ENCODE data around the gene SCNM1. TPM values are rescaled to one million over a fixed set of nuclear protein-coding genes. Genes with fewer than 3 reads are reported as not detected.

SCNM1 gene
- total and polyA plus RNA-seq, 11 donors = 11.5 to 44.4 (median 18.4) TPM

DNA sequence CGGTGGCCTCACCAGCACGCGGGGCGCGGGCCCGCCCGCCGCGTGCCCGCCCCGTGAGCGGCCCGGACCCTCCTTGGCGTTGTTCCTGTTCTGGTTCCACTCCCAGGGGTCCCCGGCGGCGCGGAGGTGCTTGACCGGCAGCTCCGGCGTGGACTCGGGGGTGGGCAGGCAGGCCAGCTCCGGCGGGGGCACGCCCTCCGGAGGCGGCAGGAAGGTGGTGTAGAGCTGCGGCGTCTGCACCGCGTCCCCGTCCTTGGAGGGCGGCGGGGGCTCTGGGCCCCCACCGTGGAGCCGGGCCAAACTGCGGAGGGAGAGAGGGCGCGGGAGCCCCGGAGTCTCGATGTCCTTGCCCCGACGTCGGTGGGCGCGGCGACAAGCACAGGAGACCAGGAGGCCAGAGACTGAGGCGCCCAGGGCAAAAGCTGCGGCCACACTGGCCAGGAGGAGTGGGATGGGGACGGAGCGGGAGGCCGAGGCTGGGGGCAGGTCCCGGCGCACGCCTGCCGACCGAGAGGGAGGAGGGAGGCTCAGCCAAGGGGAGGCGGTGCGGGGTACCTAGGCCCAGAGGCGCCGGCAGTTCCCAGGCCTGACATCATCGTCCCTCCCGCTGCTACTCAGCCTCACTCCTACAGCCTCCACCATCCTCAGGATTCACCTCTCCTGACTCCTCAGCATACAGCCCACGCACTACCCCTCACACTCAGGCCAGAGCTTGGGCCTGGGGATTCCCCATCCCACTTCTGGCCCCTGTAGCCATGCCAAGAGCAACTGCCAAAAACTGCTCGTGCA, 32.7 kb upstream of the SCNM1 start:
- 74 to 81% (median 78%) methylated on average over 24 to 65 of the region's 65 CpGs for WGBS, 4 donors
- no peak for DNase-seq
- peak in 1 of 4 donors; percentile 3 for ATAC-seq
- intact Hi-C loops (cut with DNase I) = no loop called here
- Histone ChIP-seq H3K9me3 (no peaks in the 10 kb centered on the region), H3K4me1 (peaks cover 0 to 27% (median 3%) of the 10 kb centered on the region in 12 donors), H3K4me3 (no peak overlapping the region), H3K27ac (no peak overlapping the region), H3K27me3 (no peaks in the 10 kb centered on the region), H3K36me3 (peaks cover 2 to 56% (median 46%) of the 10 kb centered on the region in 9 donors)
- TF ChIP-seq POLR2A (IDR thresholded peaks at IDR 0.05) = no peak

DNA sequence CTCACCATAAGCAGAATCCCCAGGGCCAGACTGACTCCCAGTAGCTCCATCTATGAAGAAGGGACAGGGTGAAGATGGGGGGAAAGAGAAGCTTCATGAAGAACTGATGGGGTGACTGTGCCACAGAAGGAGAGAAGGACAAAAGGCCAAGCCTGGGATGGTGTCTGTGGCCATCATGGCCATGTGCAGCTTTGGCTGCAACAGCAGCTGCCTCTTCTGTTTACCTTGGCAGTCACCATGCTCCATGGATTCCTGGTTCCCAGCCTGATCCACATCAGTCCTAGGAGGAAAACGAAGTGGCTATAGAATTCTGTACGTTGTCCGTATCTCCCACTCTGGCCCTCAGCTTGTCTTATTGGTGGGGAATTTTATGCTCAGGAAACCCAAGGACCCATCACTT, 31.5 kb upstream of the SCNM1 start:
- Histone ChIP-seq H3K27me3 (no peaks in the 10 kb centered on the region), H3K9me3 (no peaks in the 10 kb centered on the region), H3K36me3 (peaks cover 2 to 68% (median 57%) of the 10 kb centered on the region in 9 donors), H3K4me3 (no peak overlapping the region), H3K27ac (no peak overlapping the region), H3K4me1 (peaks cover 0 to 23% (median 3%) of the 10 kb centered on the region in 12 donors)
- no peak for DNase-seq
- no peak for ATAC-seq
- no peak for TF ChIP-seq POLR2A (IDR thresholded peaks at IDR 0.05)
- TF ChIP-seq, protein P1, sequence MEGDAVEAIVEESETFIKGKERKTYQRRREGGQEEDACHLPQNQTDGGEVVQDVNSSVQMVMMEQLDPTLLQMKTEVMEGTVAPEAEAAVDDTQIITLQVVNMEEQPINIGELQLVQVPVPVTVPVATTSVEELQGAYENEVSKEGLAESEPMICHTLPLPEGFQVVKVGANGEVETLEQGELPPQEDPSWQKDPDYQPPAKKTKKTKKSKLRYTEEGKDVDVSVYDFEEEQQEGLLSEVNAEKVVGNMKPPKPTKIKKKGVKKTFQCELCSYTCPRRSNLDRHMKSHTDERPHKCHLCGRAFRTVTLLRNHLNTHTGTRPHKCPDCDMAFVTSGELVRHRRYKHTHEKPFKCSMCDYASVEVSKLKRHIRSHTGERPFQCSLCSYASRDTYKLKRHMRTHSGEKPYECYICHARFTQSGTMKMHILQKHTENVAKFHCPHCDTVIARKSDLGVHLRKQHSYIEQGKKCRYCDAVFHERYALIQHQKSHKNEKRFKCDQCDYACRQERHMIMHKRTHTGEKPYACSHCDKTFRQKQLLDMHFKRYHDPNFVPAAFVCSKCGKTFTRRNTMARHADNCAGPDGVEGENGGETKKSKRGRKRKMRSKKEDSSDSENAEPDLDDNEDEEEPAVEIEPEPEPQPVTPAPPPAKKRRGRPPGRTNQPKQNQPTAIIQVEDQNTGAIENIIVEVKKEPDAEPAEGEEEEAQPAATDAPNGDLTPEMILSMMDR (IDR thresholded peaks at IDR 0.05) = no peak
- intact Hi-C loops (cut with DNase I) = no loop called here
- WGBS, 4 donors = 60 to 75% (median 71%) methylated on average over 3 of the region's 3 CpGs

DNA sequence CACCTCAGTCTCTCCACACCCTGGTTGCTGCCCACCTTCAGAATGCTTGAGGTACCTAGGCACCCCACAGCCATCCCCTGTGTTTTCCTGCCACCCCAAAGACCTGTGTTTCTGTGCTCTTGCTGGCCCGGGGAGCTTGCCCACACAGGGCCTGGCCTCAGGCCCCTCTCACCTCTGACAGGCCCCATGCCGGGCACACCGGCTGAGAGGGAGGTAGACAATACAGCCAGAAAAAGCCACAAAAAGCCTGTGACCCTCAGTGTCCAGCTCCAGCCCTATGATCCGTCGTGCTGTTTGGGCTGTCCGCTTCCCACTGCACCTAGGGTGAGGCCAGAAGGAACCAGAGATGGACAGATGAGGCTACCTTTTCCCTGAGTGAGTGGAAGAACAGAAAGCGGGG, 31.0 kb upstream of the SCNM1 start:
- TF ChIP-seq, protein P1 (IDR thresholded peaks at IDR 0.05) = no peak
- no peak for TF ChIP-seq POLR2A (IDR thresholded peaks at IDR 0.05)
- Histone ChIP-seq H3K27ac (no peak overlapping the region), H3K4me3 (no peak overlapping the region), H3K36me3 (peaks cover 2 to 74% (median 63%) of the 10 kb centered on the region in 9 donors), H3K27me3 (no peaks in the 10 kb centered on the region), H3K4me1 (peaks cover 0 to 23% (median 3%) of the 10 kb centered on the region in 12 donors), H3K9me3 (no peaks in the 10 kb centered on the region)
- intact Hi-C loops (cut with DNase I) = no loop called here
- no peak for ATAC-seq
- no peak for DNase-seq
- 93 to 96% (median 93%) methylated on average over 7 of the region's 7 CpGs for WGBS, 4 donors

DNA sequence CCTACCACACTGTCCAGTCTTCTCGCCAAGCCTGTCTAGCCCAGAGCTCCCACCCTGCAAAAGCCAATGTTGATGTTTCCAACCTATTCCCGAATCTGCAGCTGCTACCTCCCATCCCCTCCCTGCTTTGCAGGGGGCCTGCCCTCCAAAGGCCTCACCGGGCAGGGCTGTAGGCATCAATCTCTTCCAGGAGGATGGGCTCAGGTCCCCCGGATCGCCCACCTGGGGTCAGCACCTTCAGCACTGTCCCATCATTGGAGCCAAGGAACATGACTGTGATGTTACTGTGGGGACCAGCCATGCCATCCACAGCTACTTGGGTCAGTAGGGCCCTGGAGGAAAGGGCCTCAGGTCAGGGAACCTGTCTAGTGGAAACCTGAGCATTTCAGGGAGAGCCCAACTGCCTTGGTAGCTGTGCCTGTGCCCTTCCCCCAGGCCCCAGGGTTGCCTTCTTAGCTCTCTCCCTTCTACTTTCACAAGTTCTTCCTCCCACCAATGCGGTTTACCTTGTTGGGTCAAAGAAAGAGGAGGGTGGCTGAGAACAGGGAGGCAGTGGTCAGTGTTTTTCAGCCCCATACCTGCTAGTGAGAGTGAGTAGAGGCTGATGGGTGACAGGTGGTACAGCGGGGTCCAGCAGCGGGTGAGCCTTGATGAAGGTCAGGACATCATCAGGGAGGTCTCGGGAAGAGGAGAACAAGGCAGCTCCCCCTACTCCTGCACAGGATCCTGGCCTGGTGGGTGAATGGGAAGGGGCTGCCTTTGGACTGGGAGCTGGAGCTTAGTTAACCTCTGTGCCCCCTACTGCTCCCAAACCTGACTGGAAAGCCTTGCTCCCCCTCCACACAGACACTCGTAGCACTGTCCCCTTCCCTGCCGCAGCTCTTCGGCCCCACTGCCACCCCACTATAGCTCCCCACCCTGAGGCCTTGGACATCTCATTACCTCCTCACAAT, 30.2 kb upstream of the SCNM1 start:
- ATAC-seq = no peak
- 85 to 92% (median 89%) methylated on average over 11 to 12 of the region's 12 CpGs for WGBS, 4 donors

More for the DNA sequence above, 30.2 kb upstream of the SCNM1 start:
- no peak for DNase-seq
- peaks cover 0 to 20% (median 1%) of the 10 kb centered on the region in 12 donors for H3K4me1 ChIP-seq
- no peak overlapping the region for H3K4me3 ChIP-seq
- peaks cover 2 to 80% (median 64%) of the 10 kb centered on the region in 9 donors for H3K36me3 ChIP-seq
- no peak for TF ChIP-seq POLR2A (IDR thresholded peaks at IDR 0.05)
- TF ChIP-seq, protein P1 (IDR thresholded peaks at IDR 0.05) = peak in 1 of 12 donors; percentile 9
- intact Hi-C loops (cut with DNase I) = no loop called here
- no peaks in the 10 kb centered on the region for H3K9me3 ChIP-seq
- H3K27me3 ChIP-seq = no peaks in the 10 kb centered on the region
- no peak overlapping the region for H3K27ac ChIP-seq

Data from heart left ventricle (tissue), 16 donors.